Loucy (cell line): Measurements from ENCODE around the gene STOML3.

ENCODE experiments used
- H2AFZ ChIP-seq: fragments of 200-600 bp; sonication (generic); 2 replicates; pipeline ENCODE4 v1.6.0; 2016; ENCODE audit warnings: antibody characterized with exemption, mild to moderate bottlenecking, low read length, moderate library complexity
- H3F3A ChIP-seq: fragments of 200-600 bp; 2 replicates; pipeline ENCODE4 v1.6.0; 2016; ENCODE audit warnings: antibody characterized with exemption, low read depth, mild to moderate bottlenecking
- H3K27me3 ChIP-seq: fragments of 200-600 bp; sonication (generic); 2 replicates; pipeline ENCODE4 v1.6.1; 2014; ENCODE audit warnings: low read length, mild to moderate bottlenecking; ENCODE audit not compliant: insufficient read depth, poor library complexity, severe bottlenecking
- H3K36me3 ChIP-seq: fragments of 200-600 bp; sonication (generic); 2 replicates; pipeline ENCODE4 v1.6.1; 2016; ENCODE audit warnings: low read length; ENCODE audit not compliant: insufficient read depth
- H3K4me1 ChIP-seq: fragments of 200-600 bp; sonication (generic); 2 replicates; pipeline ENCODE4 v1.5.1; 2014; ENCODE audit warnings: low read length, mild to moderate bottlenecking; ENCODE audit not compliant: insufficient read depth, poor library complexity, severe bottlenecking
- H3K4me2 ChIP-seq: fragments of 200-600 bp; sonication (generic); 2 replicates; pipeline ENCODE4 v1.6.0; 2014; ENCODE audit warnings: antibody characterized with exemption, low read length, low read depth, mild to moderate bottlenecking; ENCODE audit not compliant: poor library complexity, severe bottlenecking
- H3K4me3 ChIP-seq: fragments of 200-600 bp; sonication (generic); 2 replicates; pipeline ENCODE4 v1.5.1; 2014; ENCODE audit warnings: low read length, mild to moderate bottlenecking, mixed read lengths; ENCODE audit not compliant: poor library complexity, severe bottlenecking
- H3K79me2 ChIP-seq: fragments of 200-600 bp; sonication (generic); 2 replicates; pipeline ENCODE4 v1.6.1; 2014; ENCODE audit warnings: low read length; ENCODE audit not compliant: insufficient read depth
- H3K9ac ChIP-seq: fragments of 200-600 bp; sonication (generic); 2 replicates; pipeline ENCODE4 v1.6.0; 2014; ENCODE audit warnings: mild to moderate bottlenecking, low read depth, low read length, moderate library complexity; ENCODE audit not compliant: poor library complexity, severe bottlenecking
- H3K9me2 ChIP-seq: fragments of 200-600 bp; sonication (generic); replicated peaks from 2 replicates; pipeline ENCODE4 v1.6.1; 2016; ENCODE audit warnings: low read depth, low read length, mixed read lengths
- H3K9me3 ChIP-seq: fragments of 200-600 bp; sonication (generic); 2 replicates; pipeline ENCODE4 v1.6.1; 2014; ENCODE audit warnings: mild to moderate bottlenecking, antibody characterized with exemption, low read length, low read depth; ENCODE audit not compliant: insufficient read depth
- H4K20me1 ChIP-seq: fragments of 200-600 bp; sonication (generic); 2 replicates; pipeline ENCODE4 v1.6.0; 2014; ENCODE audit warnings: antibody characterized with exemption, low read length, mild to moderate bottlenecking; ENCODE audit not compliant: insufficient read depth, poor library complexity, severe bottlenecking
- CTCF ChIP-seq: fragments of 200-600 bp; sonication (generic); conservative IDR thresholded peaks from 2 replicates; pipeline ENCODE4 v1.5.1; 2014; ENCODE audit warnings: mild to moderate bottlenecking, antibody characterized with exemption, low read length
- EZH2phosphoT487 ChIP-seq: fragments of 200-600 bp; IDR thresholded peaks from 2 replicates; pipeline ENCODE4 v1.6.1; 2018; ENCODE audit warnings: antibody characterized with exemption, mild to moderate bottlenecking, moderate library complexity, borderline replicate concordance

STOML3 gene

GRCh38 chr13:38954844-38955243, 35.8 kb downstream of the STOML3 start:
- Histone ChIP-seq H3K9me3 (no peaks in the 10 kb centered on the region), H3K4me1 (no peaks in the 10 kb centered on the region), H3K36me3 (no peaks in the 10 kb centered on the region), H2AFZ (no peak overlapping the region), H3K9me2 (no peaks in the 10 kb centered on the region), H3K9ac (no peak overlapping the region), H3F3A (no peaks in the 10 kb centered on the region), H3K27me3 (no peaks in the 10 kb centered on the region), H3K4me3 (no peak overlapping the region), H4K20me1 (no peaks in the 10 kb centered on the region), H3K4me2 (no peak overlapping the region), H3K79me2 (no peaks in the 10 kb centered on the region)
- TF ChIP-seq CTCF (no peak), EZH2phosphoT487 (no peak)

- Histone ChIP-seq H3K36me3 (no peaks in the 10 kb centered on the region), H3K27me3 (no peaks in the 10 kb centered on the region), H3K4me2 (no peak overlapping the region), H3K79me2 (no peaks in the 10 kb centered on the region), H4K20me1 (no peaks in the 10 kb centered on the region), H3K9me3 (no peaks in the 10 kb centered on the region), H3K9me2 (no peaks in the 10 kb centered on the region), H2AFZ (no peak overlapping the region), H3F3A (no peaks in the 10 kb centered on the region), H3K4me3 (no peak overlapping the region), H3K9ac (no peak overlapping the region), H3K4me1 (no peaks in the 10 kb centered on the region)
- no peak for TF ChIP-seq EZH2phosphoT487
- no peak for TF ChIP-seq CTCF
Observed at GRCh38 chr13:38954291-38954690, 36.3 kb downstream of the STOML3 start.

GRCh38 chr13:38952827-38953226, 37.8 kb downstream of the STOML3 start:
- no peaks in the 10 kb centered on the region for H4K20me1 ChIP-seq
- H3K4me3 ChIP-seq, result no peak overlapping the region
- H2AFZ ChIP-seq, result no peak overlapping the region
- no peak overlapping the region for H3K4me2 ChIP-seq
- no peaks in the 10 kb centered on the region for H3K9me2 ChIP-seq
- no peaks in the 10 kb centered on the region for H3K79me2 ChIP-seq
- no peaks in the 10 kb centered on the region for H3K4me1 ChIP-seq
- no peaks in the 10 kb centered on the region for H3K9me3 ChIP-seq
- H3F3A ChIP-seq, result no peaks in the 10 kb centered on the region
- no peak overlapping the region for H3K9ac ChIP-seq
- TF ChIP-seq EZH2phosphoT487 (no peak), CTCF (no peak)
- H3K36me3 ChIP-seq, result no peaks in the 10 kb centered on the region
- no peaks in the 10 kb centered on the region for H3K27me3 ChIP-seq
